Measurements from ENCODE around the gene BCAS1. TPM values are rescaled to one million over a fixed set of nuclear protein-coding genes. Genes with fewer than 3 reads are reported as not detected.

BCAS1 gene
- total RNA-seq, 1 experiment from 2014 or later: 0.17 TPM

- no peaks in the 10 kb centered on the region for H3K36me3 ChIP-seq (ENCODE audit: control insufficient read depth in 1 of 2, insufficient read depth in 2 of 2, low read length in 2 of 2)
- ATAC-seq: peak; percentile 5
- H3K9me3 ChIP-seq (ENCODE audit: control insufficient read depth in 1 of 2, insufficient read depth in 1 of 2, low read depth in 1 of 2, low read length in 2 of 2): no peaks in the 10 kb centered on the region
- no peak for DNase-seq (ENCODE audit: low read depth, low spot score)
- intact Hi-C loops (cut with micrococcal nuclease): no loop called here
- H3K27me3 ChIP-seq (ENCODE audit: insufficient read depth, low read length): no peaks in the 10 kb centered on the region
- RAD21 ChIA-PET (ENCODE audit: low non-redundant PET in 1 of 2, low total read pairs in 2 of 2, uncharacterized antibody in 2 of 2, unreplicated experiment in 2 of 2): interaction anchor here in 1 of 2 experiments (0.9 kb wide), 2 partner anchors 70 to 369 kb away, joined by 3 read pairs; no protein-coding TSS in a partner anchor
- H3K27ac ChIP-seq (ENCODE audit: low read depth, low read length): no peak overlapping the region
- no peaks in the 10 kb centered on the region for H4K20me1 ChIP-seq (ENCODE audit: insufficient read depth)
- H3K4me1 ChIP-seq (ENCODE audit: control insufficient read depth in 1 of 2, insufficient read depth in 2 of 2, low read length in 2 of 2): peaks cover 9 to 38% of the 10 kb centered on the region in 2 experiments
- no TSS peak for BruUV-seq (replicated peaks)
- H3K4me2 ChIP-seq (ENCODE audit: low read length): peak overlapping the region; percentile 86
- H3K9ac ChIP-seq (ENCODE audit: low read length): peak overlapping the region; percentile 62
- CTCF ChIA-PET: interaction anchor here (0.9 to 2.4 kb wide), 14 partner anchors 9 to 692 kb away, joined by 3 to 17 read pairs (median 4); partner anchors contain the start of gene ZNF217
- H3K79me2 ChIP-seq (ENCODE audit: insufficient read depth, low read length): no peaks in the 10 kb centered on the region
- H3K9me2 ChIP-seq (ENCODE audit: insufficient read depth): no peaks in the 10 kb centered on the region
- no peak for TF ChIP-seq ZNF274 (IDR thresholded peaks at IDR 0.05; ENCODE audit: low read depth, low read length)
- no peak for TF ChIP-seq MAX (IDR thresholded peaks at IDR 0.05)
- no peak for TF ChIP-seq CEBPB (IDR thresholded peaks at IDR 0.05; ENCODE audit: low read depth)
- no peak for TF ChIP-seq CBX3 (IDR thresholded peaks at IDR 0.05; ENCODE audit: low read depth)
- no peak for TF ChIP-seq POLR2A (IDR thresholded peaks at IDR 0.05; ENCODE audit: borderline replicate concordance, extremely low read depth, insufficient read depth, insufficient read length)
- no peak for TF ChIP-seq SP1 (IDR thresholded peaks at IDR 0.05; ENCODE audit: low read depth)
- no peak for TF ChIP-seq SRF (IDR thresholded peaks at IDR 0.05; ENCODE audit: low read depth)
- TF ChIP-seq JUND (IDR thresholded peaks at IDR 0.05): no peak
- no peak for TF ChIP-seq YY1 (IDR thresholded peaks at IDR 0.05; ENCODE audit: extremely low read depth, insufficient replicate concordance, low read depth, low read length)
- TF ChIP-seq SIN3A (IDR thresholded peaks at IDR 0.05; ENCODE audit: low read depth): no peak
- TF ChIP-seq CTCF (IDR thresholded peaks at IDR 0.05 in 2 of 3, conservative IDR thresholded peaks at IDR 0.05 in 1 of 3; ENCODE audit: borderline replicate concordance in 1 of 3, insufficient read depth in 1 of 3, low read depth in 2 of 3, low read length in 2 of 3): no peak
- no peak for TF ChIP-seq EZH2phosphoT487 (IDR thresholded peaks at IDR 0.05; ENCODE audit: borderline replicate concordance)
- TF ChIP-seq ELF1 (IDR thresholded peaks at IDR 0.05; ENCODE audit: borderline replicate concordance, low read depth): no peak
- TF ChIP-seq, protein P1, sequence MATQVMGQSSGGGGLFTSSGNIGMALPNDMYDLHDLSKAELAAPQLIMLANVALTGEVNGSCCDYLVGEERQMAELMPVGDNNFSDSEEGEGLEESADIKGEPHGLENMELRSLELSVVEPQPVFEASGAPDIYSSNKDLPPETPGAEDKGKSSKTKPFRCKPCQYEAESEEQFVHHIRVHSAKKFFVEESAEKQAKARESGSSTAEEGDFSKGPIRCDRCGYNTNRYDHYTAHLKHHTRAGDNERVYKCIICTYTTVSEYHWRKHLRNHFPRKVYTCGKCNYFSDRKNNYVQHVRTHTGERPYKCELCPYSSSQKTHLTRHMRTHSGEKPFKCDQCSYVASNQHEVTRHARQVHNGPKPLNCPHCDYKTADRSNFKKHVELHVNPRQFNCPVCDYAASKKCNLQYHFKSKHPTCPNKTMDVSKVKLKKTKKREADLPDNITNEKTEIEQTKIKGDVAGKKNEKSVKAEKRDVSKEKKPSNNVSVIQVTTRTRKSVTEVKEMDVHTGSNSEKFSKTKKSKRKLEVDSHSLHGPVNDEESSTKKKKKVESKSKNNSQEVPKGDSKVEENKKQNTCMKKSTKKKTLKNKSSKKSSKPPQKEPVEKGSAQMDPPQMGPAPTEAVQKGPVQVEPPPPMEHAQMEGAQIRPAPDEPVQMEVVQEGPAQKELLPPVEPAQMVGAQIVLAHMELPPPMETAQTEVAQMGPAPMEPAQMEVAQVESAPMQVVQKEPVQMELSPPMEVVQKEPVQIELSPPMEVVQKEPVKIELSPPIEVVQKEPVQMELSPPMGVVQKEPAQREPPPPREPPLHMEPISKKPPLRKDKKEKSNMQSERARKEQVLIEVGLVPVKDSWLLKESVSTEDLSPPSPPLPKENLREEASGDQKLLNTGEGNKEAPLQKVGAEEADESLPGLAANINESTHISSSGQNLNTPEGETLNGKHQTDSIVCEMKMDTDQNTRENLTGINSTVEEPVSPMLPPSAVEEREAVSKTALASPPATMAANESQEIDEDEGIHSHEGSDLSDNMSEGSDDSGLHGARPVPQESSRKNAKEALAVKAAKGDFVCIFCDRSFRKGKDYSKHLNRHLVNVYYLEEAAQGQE (IDR thresholded peaks at IDR 0.05; ENCODE audit: low read depth): no peak
- peak overlapping the region in 1 of 2 experiments; percentile 55; a peak in 3 of 4 replicates for H3K4me3 ChIP-seq (replicated peaks in 1 of 2; ENCODE audit: low read depth in 1 of 2, low read length in 2 of 2)
- peak overlapping the region; percentile 49 for H2AFZ ChIP-seq (ENCODE audit: low read depth, low read length, poor library complexity, severe bottlenecking)
- POLR2A ChIA-PET: interaction anchor here (0.7 to 2.5 kb wide), 4 partner anchors 9 to 294 kb away, joined by 3 to 9 read pairs (median 5); no protein-coding TSS in a partner anchor
Measured at GRCh38 chr20:53916173-53916512, 154.3 kb downstream of the BCAS1 start.
